GM19240 (cell line): ENCODE measurements around the gene CDK11A.
"Not testable (repeated sequence)": the region's sequence is repeated elsewhere in the genome, so short reads cannot be mapped to it uniquely, and the experiment has no call there.

Experiments used
- DNase-seq: peaks from one replicate; pipeline ENCODE4 v3.0.0; 2011; ENCODE audit warnings: low spot score; ENCODE audit not compliant: insufficient read length

CDK11A gene

GRCh38 chr1:1684031-1684681 is 40.0 kb downstream of the CDK11A start:
- DNase-seq: no peak

DNA sequence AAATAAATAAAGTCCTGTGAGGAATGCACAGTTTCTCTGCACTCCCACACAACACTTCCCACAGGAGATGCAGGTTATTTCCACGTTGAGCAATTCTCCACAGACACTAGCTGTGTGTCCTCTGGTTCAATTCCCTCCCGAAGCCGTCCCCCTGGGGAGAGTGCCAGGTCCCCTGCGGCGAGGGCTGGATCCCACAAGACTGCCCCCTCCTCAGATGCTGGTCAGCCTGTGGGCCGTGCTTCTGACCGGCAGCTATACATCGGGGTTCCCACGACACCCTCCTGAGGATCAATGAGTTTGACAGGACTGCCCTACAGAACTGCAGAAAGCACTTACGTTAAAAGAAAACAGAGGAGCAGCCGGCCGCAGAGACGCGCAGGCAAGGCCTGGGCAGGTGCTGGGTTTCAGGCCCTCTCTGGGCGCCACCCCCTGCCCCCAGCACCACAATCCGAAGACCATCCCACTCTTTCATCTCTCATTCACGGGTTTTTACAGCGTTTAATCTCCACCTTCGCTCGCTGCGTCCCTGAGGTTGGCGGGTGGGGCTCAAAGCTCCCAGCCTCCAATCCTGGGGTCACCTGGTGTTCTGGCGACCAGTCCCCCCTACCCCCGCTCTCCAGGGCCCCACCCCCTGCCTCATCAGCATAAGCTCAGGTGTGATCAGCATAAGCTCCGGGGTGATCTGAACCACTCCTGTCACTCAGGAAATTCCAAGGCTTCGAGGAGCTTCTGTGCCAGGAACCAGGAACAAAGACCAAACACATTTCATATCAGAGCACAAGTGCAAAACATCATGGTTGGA is 40.9 kb downstream of the CDK11A start:
- DNase-seq: no peak

DNA sequence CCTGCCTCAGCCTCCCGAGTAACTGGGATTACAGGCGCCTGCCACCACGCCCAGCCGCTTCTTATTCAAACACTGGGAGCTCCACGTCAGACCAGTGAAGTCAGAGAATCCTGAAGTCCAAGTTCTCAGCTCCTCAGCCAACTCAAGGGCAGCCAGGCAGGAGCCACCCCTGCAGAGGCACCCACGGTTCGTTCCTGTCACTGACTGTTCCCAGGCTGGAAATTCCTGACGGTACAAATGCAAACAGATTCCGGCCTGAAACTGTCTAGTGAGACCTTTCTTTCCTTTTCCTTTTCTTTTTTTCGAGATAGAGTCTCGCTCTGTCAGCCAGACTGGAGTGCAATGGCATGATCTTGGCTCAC is 43.3 kb downstream of the CDK11A start:
- DNase-seq: no peak

DNA sequence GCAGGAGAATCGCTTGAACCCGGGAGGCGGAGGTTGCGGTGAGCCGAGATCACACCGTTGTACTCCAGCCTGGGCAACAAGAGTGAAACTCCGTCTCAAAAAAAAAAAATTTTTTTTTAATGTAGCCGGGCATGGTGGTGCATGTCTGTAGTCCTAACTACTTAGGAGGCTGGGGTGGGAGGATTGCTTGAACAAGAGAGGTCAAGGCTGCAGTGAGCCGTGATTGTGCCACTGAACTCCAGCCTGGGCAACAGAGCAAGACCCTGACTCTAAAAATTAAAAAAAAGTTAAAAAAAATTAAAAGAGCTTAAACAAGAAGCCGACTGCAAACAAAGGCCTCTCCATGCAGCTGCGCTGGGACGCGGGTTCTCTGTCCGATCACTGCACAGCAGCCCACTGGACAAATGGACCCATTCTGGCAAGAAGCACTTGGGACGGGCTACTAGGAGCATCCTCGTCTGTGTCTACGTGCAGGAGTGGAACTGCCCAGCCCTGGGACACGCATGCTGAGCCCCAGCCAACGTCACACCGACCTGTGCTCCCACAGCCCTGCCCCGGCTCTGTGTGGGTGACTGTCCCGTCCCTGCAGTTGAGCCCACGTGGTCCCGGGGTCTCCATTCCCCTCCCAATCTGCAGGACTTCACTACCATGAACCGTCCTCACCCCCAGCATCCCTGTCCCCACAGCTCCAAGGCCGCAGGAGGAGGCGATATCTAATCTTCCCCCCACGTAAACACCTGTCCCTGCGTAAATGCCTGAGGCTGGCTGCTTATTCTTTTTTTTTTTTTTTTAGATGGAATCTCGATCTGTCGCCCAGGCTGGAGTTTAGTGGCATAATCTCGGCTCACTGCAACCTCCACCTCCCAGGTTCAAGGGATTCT is 43.9 kb downstream of the CDK11A start:
- no peak for DNase-seq

- peak; percentile 24 for DNase-seq
These were observed 45.4 kb downstream of the CDK11A start for GRCh38 chr1:1678581-1679380.

DNA sequence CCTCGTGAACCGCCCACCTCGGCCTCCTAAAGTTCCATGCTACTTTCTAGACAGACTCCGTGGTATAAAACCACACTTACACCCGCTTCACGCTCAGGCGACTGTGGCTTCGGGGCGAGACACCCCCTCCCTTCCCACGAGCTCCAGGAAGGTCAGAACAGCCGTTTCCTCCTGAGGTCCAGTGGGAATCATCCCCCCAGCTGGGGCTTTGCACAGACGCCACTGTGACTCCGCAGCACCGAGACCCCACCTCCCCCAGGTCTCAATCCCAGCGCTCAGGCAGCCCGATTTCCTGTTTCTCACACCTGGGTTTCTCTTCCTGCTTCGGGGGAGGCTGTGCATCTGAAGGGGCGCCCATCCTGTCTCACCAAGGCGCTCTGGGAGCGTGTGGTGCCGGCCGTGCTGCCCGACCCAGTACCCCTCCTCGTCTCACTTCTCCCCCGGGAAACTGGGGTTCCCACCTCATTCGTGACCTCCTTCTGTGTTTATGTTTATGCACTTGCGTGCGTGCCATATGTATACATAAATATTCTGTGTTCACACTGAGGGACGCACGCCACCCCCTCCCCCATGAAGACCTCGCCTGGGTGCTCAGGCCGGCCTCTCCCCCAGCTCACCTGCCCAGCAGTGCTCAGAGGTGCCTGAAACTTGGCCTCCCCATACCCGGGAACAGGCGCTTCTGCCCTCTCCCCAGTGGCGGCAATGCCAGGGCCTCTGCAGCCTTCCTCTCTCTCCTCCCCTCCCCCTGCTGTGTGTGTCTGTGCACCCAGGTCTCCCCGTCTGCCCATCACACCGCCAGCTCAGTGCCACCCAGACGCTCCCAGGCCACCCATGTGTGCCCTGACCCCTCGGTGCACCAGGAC is 46.2 kb downstream of the CDK11A start:
- peak; percentile 75 for DNase-seq

- not testable (repeated sequence) for DNase-seq
These were observed 48.1 kb downstream of the CDK11A start for GRCh38 chr1:1676087-1676486.

GRCh38 chr1:1675218-1675617 is 48.9 kb downstream of the CDK11A start:
- not testable (repeated sequence) for DNase-seq

DNA sequence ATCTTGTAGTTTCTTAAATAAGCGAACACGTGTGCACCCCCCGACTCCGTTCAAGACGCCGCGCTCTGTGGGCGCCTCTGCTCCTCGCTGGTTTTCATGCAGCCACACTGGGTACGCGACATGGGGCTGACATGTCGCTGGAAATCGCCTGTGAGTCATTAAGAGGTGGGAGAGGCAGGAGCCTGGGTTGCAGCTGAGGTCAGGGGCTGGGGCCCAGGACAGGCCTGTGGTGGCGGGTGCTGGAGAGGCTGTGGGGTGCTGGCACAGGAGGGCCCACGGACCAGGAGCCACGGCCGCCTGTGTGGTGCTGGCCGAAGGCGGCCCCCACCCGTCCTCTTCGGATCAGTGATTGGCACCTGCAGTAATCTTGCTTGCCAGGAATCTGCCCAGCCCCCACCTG is 49.4 kb downstream of the CDK11A start:
- not testable (repeated sequence) for DNase-seq

DNA sequence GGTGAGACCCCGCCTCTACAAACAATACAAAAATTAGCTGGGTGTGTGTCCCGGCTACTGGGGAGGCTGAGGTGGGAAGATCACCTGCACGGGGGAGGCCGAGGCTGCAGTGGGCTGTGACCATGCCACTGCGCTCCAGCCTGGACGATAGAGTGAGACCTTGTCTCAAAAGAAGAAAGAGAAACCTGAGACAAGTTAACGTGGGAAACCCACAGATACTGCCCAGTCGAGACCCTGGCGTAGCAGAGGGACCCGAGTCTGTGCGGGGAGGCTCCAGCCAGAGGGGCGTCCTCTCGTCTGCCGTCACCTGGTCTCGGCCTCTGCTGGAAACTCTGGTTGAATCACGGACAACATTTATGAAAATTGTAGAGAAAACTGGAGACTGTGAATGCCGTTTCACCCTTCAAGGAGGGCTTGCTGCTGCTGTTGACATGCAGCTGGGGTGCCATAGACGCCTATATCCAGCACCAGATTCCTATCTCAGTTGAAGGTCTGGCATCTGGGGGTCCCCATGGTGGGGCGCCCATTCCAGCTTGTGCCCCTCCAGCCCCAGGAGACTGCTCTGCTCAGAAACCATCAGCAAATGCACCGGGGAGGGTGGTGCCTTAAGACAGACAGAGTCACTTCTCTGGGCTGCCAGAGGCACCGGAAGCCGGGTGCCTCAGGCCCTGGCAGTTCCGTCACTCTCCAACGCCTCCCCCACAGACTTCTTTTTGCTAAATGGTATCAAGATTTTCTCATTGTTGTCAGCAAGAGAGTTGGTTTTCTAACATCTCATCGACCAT is 51.8 kb downstream of the CDK11A start:
- no peak for DNase-seq

- DNase-seq: no peak
These were observed 52.6 kb downstream of the CDK11A start for GRCh38 chr1:1671365-1672119.

- DNase-seq: no peak
These were observed 53.3 kb downstream of the CDK11A start for GRCh38 chr1:1670866-1671265.

DNA sequence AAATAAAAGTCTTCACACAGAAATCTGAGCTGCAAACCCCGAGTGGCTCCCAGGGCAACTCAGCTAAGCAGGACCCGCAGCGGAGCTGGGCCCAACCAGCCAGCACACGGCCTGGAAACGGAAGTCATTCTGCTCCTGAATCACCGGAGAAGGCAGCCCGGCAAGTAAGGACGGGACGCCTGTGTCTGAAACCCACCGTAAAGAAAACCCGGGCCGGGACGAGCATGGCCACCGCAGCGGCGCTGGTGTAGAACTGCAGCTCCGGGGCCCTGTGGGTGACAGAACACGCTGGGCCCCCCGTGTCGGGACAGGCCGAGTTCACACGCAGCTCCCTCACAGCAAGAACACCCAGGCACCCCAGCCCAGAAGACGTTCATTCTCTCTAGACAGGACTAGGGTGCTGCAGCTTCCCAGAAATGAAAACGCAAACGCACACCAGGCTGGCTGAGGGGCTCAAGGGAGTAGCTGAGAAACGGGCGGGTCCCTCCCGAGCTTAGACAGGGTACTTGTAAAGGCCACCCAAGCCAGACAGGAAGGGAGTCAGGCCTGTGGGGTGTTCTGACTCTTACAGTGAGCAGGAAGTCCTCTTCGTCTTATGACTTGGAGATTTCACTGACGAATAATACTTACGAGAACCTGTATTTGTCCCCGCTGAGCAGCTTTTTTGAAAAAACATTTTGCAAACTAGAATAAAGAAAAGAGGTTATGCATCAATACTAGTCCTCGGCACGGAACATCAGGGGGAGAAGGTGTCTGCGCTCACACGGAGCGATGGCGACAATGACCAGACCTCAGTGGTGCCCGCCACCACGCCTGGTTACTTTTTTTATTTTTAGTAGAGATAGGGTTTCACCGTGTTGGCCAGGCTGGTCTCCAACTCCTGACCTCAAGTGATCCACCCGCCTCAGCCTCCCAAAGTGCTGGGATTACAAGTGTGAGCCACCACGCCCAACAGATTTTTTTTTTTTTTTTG is 54.4 kb downstream of the CDK11A start:
- DNase-seq: no peak

DNA sequence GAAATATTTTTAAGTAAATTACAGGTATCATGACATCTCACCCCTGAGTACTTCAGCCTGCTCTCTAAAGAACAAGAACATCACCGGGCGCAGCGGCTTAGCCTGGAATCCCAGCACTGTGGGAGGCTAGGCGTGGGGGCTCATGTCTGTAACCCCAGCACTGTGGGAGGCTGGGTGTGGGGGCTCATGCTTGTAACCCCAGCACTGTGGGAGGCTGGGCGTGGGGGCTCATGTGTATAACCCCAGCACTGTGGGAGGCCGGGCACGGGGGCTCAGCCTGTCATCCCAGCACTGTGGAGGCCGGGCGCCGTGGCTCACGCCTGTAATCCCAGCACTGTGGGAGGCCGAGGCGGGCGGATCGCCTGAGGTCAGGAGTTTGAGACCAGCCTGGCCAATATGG is 57.6 kb downstream of the CDK11A start:
- DNase-seq: no peak

DNA sequence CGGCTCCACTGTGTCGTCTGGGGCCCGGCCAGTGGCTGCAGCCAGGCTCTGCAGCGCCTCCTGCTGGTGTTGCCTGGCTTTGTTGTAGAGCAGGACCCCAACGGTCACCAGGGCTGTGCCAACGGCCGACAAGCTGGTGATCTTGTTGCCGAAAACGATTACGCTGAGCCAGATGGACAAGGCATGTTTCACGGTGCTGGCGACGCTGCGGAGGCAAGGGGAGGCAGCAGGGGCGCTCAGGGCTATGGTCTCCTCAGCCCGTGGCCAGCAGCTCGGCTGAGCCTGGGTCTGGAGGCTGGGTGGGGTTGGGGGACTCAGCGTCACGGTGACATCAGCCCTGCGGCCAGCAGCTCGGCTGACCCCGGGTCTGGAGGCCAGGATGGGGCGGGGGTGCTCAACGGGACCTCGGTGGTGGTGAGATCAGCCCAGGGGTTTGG is 58.3 kb downstream of the CDK11A start:
- no peak for DNase-seq

GRCh38 chr1:1664941-1665814 is 59.0 kb downstream of the CDK11A start:
- DNase-seq: no peak
